GM10847 (cell line): ENCODE measurements around the gene RPS14.
A peak's percentile ranks its signal among the peaks of the same experiment; 100 is the strongest.

ENCODE experiments used
- POLR2A ChIP-seq: IDR thresholded peaks from 2 replicates; pipeline ENCODE4 v1.6.1; 2011; ENCODE audit not compliant: insufficient read length; ENCODE audit errors: extremely low read depth

RPS14 gene

DNA sequence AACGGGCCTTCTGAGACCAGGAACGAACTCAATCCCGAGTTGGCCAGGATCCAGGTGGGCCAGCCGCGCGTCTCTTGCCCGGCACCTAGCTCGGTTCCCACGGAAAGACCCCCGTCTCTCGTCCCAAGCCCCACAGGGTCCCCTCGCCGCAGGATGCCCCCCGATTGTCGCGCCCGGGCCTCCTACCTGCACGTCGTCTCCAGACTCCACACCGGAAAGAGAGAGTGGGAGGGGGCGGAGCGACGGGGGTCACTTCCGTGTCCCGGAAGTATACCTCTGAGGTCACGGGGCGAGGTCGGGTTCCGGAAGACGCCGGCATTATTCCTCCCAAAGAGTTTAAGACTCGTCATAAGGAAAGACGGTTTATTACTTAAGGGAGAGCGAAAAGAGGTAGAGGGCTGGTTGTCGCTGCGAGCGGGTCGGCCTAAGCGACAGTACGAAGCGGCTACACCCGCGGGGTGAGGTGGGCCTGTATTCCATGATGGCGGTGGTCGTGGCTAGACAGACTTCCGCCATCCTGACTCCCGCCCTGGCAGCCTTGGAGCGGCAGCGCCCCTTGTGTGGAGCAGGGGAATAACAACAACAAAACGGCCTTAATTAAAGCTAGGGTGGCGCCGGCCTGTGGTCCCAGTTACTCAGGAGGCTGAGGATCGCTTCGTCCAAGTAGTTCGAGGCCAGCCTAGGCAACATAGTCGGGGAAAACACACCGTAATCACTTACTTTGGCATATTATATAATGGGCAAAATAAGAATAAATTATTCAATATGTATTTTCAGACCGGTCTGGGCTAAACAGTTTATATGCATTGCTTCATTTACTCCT is at the start of gene RPS14:
TSS of gene RPS14 (minus strand) at position 223 of the 823 bp plus-strand sequence. CDS start 2,006 bp downstream, outside the sequence.
- peak; percentile 97 for TF ChIP-seq POLR2A

GRCh38 chr5:150498971-150499370 is 49.4 kb upstream of the RPS14 start:
- no peak for TF ChIP-seq POLR2A

GRCh38 chr5:150498501-150498900 is 49.0 kb upstream of the RPS14 start:
- no peak for TF ChIP-seq POLR2A

GRCh38 chr5:150497989-150498317 is 48.4 kb upstream of the RPS14 start:
- no peak for TF ChIP-seq POLR2A

- TF ChIP-seq POLR2A, result no peak
Observed at GRCh38 chr5:150497274-150497988, 47.9 kb upstream of the RPS14 start.

- TF ChIP-seq POLR2A, result no peak
Observed at GRCh38 chr5:150496534-150496933, 47.0 kb upstream of the RPS14 start.

GRCh38 chr5:150496098-150496497 is 46.6 kb upstream of the RPS14 start:
- TF ChIP-seq POLR2A, result no peak

GRCh38 chr5:150492621-150493020 is 43.1 kb upstream of the RPS14 start:
- no peak for TF ChIP-seq POLR2A

- TF ChIP-seq POLR2A, result no peak
Observed at GRCh38 chr5:150491876-150492275, 42.3 kb upstream of the RPS14 start.

DNA sequence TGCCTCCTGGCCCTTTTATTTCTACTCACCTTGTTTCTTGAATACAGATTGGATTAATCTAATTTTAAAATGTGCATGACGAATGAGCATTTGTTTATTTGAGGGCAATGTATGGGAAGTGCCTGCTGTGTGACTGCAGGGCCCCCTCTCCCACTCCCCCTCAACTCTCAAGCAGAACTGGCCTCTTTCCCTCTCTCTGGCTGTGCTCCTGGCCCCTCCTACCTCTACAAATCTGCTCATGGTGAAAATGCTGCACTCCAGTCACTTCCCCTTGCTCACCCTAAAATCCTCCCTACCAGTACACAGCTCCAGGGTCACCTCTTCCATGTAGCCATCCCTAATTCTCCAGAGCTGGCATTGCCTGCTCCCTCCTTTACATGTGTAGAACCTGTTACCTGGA is 41.2 kb upstream of the RPS14 start:
- no peak for TF ChIP-seq POLR2A

DNA sequence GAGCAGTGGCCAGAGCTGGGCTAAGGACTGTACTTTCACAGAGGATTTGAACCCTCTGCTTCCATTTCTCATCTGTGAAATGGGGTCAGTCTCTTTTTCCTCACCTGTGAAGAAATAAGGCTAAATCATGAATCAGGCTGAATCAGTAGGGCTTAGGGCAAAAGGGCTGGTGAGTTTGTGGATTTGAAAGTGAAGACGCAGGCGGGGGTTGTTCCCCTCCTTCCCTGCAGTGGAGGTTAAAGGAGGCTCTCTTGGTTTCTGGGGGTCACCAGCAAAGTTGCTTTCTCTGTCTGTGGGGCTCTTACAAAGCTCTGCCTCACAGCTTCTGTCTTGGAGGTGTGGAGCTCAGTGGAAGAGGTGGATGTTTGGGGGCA is 40.7 kb upstream of the RPS14 start:
- TF ChIP-seq POLR2A, result no peak

DNA sequence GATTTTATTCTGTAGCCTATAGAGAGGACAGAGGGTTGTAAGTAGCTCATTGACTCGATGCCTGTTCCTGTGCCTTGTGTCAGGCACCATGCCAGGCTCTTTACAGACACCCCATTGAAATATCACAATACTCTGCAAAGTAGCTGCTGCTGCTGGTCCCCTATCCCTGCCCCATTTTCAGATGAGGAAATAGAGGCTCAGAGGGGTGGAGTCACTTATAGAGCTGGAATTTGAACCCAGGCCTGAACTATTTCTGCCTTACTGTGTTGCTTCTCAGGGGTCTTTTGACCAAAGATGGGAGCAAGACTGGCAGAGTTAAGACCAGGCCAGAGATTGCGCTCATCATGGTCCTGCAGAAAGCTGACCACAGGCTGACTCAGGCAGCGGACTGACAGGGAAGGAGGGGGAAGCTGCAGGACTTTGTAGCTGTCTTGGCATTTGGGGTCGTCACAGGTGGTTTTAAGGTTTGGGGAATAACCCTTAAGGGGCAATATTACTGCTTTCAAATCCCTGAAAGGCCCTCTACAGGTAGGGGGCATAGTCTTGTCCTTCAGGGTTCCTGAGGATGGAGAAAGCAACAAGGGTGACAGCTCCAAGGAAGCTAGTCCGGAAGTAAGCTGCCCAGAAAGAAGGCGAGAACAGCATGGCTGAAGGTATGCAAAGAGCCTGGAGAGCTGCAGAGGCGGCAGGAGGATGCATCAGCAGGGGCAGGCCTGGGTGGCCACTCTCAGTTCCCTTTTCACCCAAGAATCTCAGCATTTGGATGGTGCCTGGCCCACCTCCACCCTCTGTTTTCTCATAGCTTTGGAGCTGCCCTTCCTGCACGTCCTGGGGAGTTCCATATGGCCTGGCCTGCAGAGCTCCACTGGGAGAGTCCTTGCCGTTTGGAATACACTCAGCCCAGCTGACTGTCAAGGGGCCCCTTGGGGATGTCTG is 40.1 kb upstream of the RPS14 start:
- TF ChIP-seq POLR2A, result no peak

- no peak for TF ChIP-seq POLR2A
Observed at GRCh38 chr5:150488519-150489359, 39.2 kb upstream of the RPS14 start.

- TF ChIP-seq POLR2A, result no peak
Observed at GRCh38 chr5:150487199-150488061, 37.9 kb upstream of the RPS14 start.
